SH-SY5Y (cell line): ENCODE measurements around the gene ZNF618.

Experiments used
- GATA2 ChIP-seq: IDR thresholded peaks from 2 replicates; pipeline ENCODE4 v1.6.1; 2011; ENCODE audit warnings: mild to moderate bottlenecking, low read depth, low read length
- GATA3 ChIP-seq: IDR thresholded peaks from 2 replicates; pipeline ENCODE4 v1.6.1; 2011; ENCODE audit warnings: low read depth, mild to moderate bottlenecking, low read length, moderate library complexity

DNA sequence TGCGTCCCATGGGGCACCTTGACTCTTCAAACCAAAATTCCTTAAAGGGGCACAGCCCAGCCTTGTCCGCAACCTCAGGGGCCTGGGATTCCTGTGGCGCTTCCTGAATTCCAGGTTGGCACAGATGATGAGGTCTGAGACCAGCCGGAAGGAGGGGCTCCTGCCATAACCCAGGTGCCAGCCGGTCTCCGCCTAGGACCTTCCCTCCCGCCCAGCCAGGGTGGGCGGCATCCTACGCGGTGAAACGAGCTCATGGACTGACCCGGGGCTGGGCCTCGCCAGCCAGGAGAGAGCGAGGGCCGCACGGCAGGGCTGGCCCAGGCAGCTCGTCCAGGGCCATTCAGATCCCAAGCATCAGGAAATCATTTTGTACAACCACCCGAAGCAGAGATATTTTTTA, 179.0 kb downstream of the ZNF618 start:
- TF ChIP-seq GATA3 (no peak), GATA2 (no peak)
